ENCODE measurements around the gene NLGN1. TPM values are rescaled to one million over a fixed set of nuclear protein-coding genes. Genes with fewer than 3 reads are reported as not detected.

Gene NLGN1
- total RNA-seq, 1 donor from 2014 or later: not detected

GRCh38 chr3:174330303-174330702 is 932.8 kb downstream of the NLGN1 start:
- Mint-ChIP-seq H3K9me3 (peaks cover 12% of the 10 kb centered on the region), H3K27me3 (no peaks in the 10 kb centered on the region), H3K27ac (no peak overlapping the region), H3K4me3 (no peak overlapping the region), H3K36me3 (ENCODE audit: low read depth) (no peaks in the 10 kb centered on the region), H3K4me1 (no peaks in the 10 kb centered on the region)
- no peak for TF ChIP-seq CTCF (IDR thresholded peaks at IDR 0.05)
- intact Hi-C loops (cut with micrococcal nuclease): no loop called here
- POLR2A ChIA-PET: no interaction called here
- CTCF ChIA-PET: no interaction called here
- no peak for ATAC-seq (ENCODE audit: low read depth)
- no peak for DNase-seq

GRCh38 chr3:174331095-174331800 is 933.7 kb downstream of the NLGN1 start:
- Mint-ChIP-seq H3K36me3 (ENCODE audit: low read depth) (no peaks in the 10 kb centered on the region), H3K4me3 (no peak overlapping the region), H3K9me3 (peaks cover 12% of the 10 kb centered on the region), H3K27ac (no peak overlapping the region), H3K4me1 (no peaks in the 10 kb centered on the region), H3K27me3 (no peaks in the 10 kb centered on the region)
- intact Hi-C loops (cut with micrococcal nuclease): no loop called here
- ChIA-PET POLR2A (no interaction called here), CTCF (no interaction called here)
- DNase-seq (no peak), ATAC-seq (ENCODE audit: low read depth) (no peak)
- TF ChIP-seq CTCF (IDR thresholded peaks at IDR 0.05): no peak

GRCh38 chr3:174332391-174332790 is 934.8 kb downstream of the NLGN1 start:
- DNase-seq (no peak), ATAC-seq (ENCODE audit: low read depth) (no peak)
- no peaks in the 10 kb centered on the region for H3K36me3 Mint-ChIP-seq (ENCODE audit: low read depth)
- no peak overlapping the region for H3K27ac Mint-ChIP-seq
- POLR2A ChIA-PET: no interaction called here
- CTCF ChIA-PET: no interaction called here
- intact Hi-C loops (cut with micrococcal nuclease): no loop called here
- no peak overlapping the region for H3K4me3 Mint-ChIP-seq
- H3K4me1 Mint-ChIP-seq: no peaks in the 10 kb centered on the region
- peaks cover 12% of the 10 kb centered on the region for H3K9me3 Mint-ChIP-seq
- no peaks in the 10 kb centered on the region for H3K27me3 Mint-ChIP-seq
- no peak for TF ChIP-seq CTCF (IDR thresholded peaks at IDR 0.05)

- Mint-ChIP-seq H3K36me3 (ENCODE audit: low read depth) (no peaks in the 10 kb centered on the region), H3K27me3 (no peaks in the 10 kb centered on the region), H3K4me1 (no peaks in the 10 kb centered on the region), H3K4me3 (no peak overlapping the region), H3K9me3 (peaks cover 12% of the 10 kb centered on the region), H3K27ac (no peak overlapping the region)
- ChIA-PET CTCF (no interaction called here), POLR2A (no interaction called here)
- DNase-seq (no peak), ATAC-seq (ENCODE audit: low read depth) (no peak)
- TF ChIP-seq CTCF (IDR thresholded peaks at IDR 0.05): no peak
- intact Hi-C loops (cut with micrococcal nuclease): no loop called here
Measured at GRCh38 chr3:174333640-174334039, 936.1 kb downstream of the NLGN1 start.

- no peak for DNase-seq
- Mint-ChIP-seq H3K4me1 (no peaks in the 10 kb centered on the region), H3K27me3 (no peaks in the 10 kb centered on the region), H3K4me3 (no peak overlapping the region), H3K9me3 (peaks cover 12% of the 10 kb centered on the region), H3K27ac (no peak overlapping the region), H3K36me3 (ENCODE audit: low read depth) (no peaks in the 10 kb centered on the region)
- ChIA-PET POLR2A (no interaction called here), CTCF (no interaction called here)
- no peak for TF ChIP-seq CTCF (IDR thresholded peaks at IDR 0.05)
- no peak for ATAC-seq (ENCODE audit: low read depth)
- intact Hi-C loops (cut with micrococcal nuclease): no loop called here
Measured at GRCh38 chr3:174334111-174334510, 936.6 kb downstream of the NLGN1 start.

Data from activated B cell treated with CpG ODN at 0.5 μM for 24 hours (primary cell).